ENCODE measurements around the gene RTTN.

DNA sequence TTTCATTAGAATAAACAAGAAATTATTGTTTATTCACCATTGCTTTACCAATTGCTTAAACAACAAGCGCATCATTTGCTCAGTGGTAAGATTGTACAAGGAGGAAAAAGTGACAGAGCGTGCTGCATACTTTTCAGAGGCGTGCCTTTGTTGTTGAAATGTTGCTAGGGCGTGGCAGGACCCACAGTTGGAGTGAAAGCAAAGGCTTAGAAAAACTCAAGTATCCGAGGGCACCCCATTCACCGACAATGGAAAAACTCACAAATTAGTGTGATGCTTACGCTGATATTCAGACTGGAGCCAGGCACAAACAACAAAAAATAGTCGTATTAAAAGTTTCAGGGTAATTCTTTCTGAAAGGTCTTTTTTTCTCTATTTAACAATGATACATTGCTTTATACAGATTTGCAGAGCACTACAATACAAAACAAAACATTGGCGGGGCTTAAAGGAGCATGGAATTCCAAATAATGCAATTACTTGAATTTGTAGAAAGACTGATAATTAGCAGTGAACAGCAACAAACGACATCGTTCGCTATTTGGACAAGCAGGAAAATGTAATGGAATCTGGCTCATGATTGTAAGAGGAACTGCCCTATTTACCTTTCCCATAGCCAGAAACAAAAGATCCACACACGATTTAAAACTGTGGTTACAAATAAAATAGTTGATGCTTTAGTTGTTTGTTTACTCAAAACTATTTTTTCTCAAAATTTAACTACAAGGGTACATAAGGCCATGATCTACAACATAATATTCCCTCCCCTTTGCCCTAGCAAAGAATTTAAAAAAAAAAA is 37.8 kb upstream of the RTTN start:
- no peak for TF ChIP-seq POLR2AphosphoS5 (IDR thresholded peaks at IDR 0.05; ENCODE audit: low read depth)
- TF ChIP-seq, protein P1, sequence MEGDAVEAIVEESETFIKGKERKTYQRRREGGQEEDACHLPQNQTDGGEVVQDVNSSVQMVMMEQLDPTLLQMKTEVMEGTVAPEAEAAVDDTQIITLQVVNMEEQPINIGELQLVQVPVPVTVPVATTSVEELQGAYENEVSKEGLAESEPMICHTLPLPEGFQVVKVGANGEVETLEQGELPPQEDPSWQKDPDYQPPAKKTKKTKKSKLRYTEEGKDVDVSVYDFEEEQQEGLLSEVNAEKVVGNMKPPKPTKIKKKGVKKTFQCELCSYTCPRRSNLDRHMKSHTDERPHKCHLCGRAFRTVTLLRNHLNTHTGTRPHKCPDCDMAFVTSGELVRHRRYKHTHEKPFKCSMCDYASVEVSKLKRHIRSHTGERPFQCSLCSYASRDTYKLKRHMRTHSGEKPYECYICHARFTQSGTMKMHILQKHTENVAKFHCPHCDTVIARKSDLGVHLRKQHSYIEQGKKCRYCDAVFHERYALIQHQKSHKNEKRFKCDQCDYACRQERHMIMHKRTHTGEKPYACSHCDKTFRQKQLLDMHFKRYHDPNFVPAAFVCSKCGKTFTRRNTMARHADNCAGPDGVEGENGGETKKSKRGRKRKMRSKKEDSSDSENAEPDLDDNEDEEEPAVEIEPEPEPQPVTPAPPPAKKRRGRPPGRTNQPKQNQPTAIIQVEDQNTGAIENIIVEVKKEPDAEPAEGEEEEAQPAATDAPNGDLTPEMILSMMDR (conservative IDR thresholded peaks at IDR 0.05; ENCODE audit: low read depth in 2 of 2): no peak
- TF ChIP-seq, protein P2, sequence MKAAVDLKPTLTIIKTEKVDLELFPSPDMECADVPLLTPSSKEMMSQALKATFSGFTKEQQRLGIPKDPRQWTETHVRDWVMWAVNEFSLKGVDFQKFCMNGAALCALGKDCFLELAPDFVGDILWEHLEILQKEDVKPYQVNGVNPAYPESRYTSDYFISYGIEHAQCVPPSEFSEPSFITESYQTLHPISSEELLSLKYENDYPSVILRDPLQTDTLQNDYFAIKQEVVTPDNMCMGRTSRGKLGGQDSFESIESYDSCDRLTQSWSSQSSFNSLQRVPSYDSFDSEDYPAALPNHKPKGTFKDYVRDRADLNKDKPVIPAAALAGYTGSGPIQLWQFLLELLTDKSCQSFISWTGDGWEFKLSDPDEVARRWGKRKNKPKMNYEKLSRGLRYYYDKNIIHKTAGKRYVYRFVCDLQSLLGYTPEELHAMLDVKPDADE (IDR thresholded peaks at IDR 0.05): no peak
- TF ChIP-seq, protein P3, sequence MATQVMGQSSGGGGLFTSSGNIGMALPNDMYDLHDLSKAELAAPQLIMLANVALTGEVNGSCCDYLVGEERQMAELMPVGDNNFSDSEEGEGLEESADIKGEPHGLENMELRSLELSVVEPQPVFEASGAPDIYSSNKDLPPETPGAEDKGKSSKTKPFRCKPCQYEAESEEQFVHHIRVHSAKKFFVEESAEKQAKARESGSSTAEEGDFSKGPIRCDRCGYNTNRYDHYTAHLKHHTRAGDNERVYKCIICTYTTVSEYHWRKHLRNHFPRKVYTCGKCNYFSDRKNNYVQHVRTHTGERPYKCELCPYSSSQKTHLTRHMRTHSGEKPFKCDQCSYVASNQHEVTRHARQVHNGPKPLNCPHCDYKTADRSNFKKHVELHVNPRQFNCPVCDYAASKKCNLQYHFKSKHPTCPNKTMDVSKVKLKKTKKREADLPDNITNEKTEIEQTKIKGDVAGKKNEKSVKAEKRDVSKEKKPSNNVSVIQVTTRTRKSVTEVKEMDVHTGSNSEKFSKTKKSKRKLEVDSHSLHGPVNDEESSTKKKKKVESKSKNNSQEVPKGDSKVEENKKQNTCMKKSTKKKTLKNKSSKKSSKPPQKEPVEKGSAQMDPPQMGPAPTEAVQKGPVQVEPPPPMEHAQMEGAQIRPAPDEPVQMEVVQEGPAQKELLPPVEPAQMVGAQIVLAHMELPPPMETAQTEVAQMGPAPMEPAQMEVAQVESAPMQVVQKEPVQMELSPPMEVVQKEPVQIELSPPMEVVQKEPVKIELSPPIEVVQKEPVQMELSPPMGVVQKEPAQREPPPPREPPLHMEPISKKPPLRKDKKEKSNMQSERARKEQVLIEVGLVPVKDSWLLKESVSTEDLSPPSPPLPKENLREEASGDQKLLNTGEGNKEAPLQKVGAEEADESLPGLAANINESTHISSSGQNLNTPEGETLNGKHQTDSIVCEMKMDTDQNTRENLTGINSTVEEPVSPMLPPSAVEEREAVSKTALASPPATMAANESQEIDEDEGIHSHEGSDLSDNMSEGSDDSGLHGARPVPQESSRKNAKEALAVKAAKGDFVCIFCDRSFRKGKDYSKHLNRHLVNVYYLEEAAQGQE (IDR thresholded peaks at IDR 0.05; ENCODE audit: unreplicated experiment): no peak

Data from GM23338 (cell line).